ENCODE data around the gene APOBEC3H.
A peak's percentile ranks its signal among the peaks of the same experiment; 100 is the strongest.
"Not testable (repeated sequence)": the region's sequence is repeated elsewhere in the genome, so short reads cannot be mapped to it uniquely, and the experiment has no call there.

Gene APOBEC3H

DNA sequence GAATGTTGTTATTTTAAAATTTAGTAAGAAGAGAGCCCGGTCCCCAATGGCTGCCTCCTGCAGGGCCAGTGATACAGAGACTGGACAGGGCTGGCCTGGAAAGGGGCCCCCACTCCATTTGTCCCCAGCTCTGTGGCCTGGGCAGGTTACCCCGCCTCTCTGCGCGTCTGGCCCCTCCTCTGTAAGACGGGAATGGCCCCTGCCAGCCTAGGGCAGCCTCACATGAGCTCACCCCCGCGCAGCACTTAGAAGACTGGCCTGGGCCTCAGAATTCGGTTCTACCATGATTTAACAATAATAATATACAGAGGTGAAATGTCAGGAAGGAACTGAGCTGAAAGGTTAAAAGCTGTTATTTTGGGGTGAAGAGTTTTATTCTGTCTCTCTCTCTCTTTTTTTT, 18.7 kb upstream of the APOBEC3H start:
- Histone ChIP-seq H3K79me1 (ENCODE audit: low read length) (peaks cover 1% of the 10 kb centered on the region), H3K27ac (ENCODE audit: low read depth, low read length) (no peak overlapping the region), H2BK120ac (ENCODE audit: low read depth, low read length) (peak overlapping the region; percentile 47), H3K79me2 (ENCODE audit: control insufficient read depth, insufficient read depth, low read length) (no peaks in the 10 kb centered on the region), H2BK15ac (replicated peaks; ENCODE audit: low read depth) (peak overlapping the region; percentile 20), H2BK5ac (ENCODE audit: low read length) (no peak overlapping the region), H3K23ac (ENCODE audit: low read length) (no peak overlapping the region), H3K56ac (ENCODE audit: low read length) (peak overlapping the region; percentile 82), H3K4me1 (ENCODE audit: control insufficient read depth, low read depth, low read length) (no peaks in the 10 kb centered on the region), H3K18ac (ENCODE audit: low read length) (peak overlapping the region; percentile 75), H3K4me3 (ENCODE audit: low read length) (no peak overlapping the region), H3K4me2 (ENCODE audit: low read length) (no peak overlapping the region), H4K8ac (ENCODE audit: low read depth, low read length) (no peak overlapping the region), H2AK5ac (ENCODE audit: low read length) (no peak overlapping the region), H3K4ac (ENCODE audit: low read depth, low read length) (peak overlapping the region; percentile 88), H3K9ac (ENCODE audit: low read length) (peak overlapping the region; percentile 45), H3K36me3 (ENCODE audit: control insufficient read depth, insufficient read depth, low read length) (peaks cover 3% of the 10 kb centered on the region), H4K5ac (ENCODE audit: low read length) (no peak overlapping the region), H3K27me3 (ENCODE audit: insufficient read depth, low read length, poor library complexity) (no peaks in the 10 kb centered on the region)
- no peak for DNase-seq
- no CpG with 5 or more reads among the region's 8 CpGs for WGBS (ENCODE audit: extremely low coverage, insufficient coverage, low lambda C conversion rate)

GRCh38 chr22:39079054-39079637, 17.9 kb upstream of the APOBEC3H start:
- H3K9ac ChIP-seq (ENCODE audit: low read length); H3K79me2 ChIP-seq (ENCODE audit: control insufficient read depth, insufficient read depth, low read length); H3K18ac ChIP-seq (ENCODE audit: low read length); H3K36me3 ChIP-seq (ENCODE audit: control insufficient read depth, insufficient read depth, low read length); H3K79me1 ChIP-seq (ENCODE audit: low read length); H3K27me3 ChIP-seq (ENCODE audit: insufficient read depth, low read length, poor library complexity); H3K4me2 ChIP-seq (ENCODE audit: low read length); H3K27ac ChIP-seq (ENCODE audit: low read depth, low read length); DNase-seq; H3K4me3 ChIP-seq (ENCODE audit: low read length); H3K23ac ChIP-seq (ENCODE audit: low read length); H3K4me1 ChIP-seq (ENCODE audit: control insufficient read depth, low read depth, low read length); H3K4ac ChIP-seq (ENCODE audit: low read depth, low read length); H2BK5ac ChIP-seq (ENCODE audit: low read length); H3K56ac ChIP-seq (ENCODE audit: low read length); H2BK15ac ChIP-seq (replicated peaks; ENCODE audit: low read depth); H2BK120ac ChIP-seq (ENCODE audit: low read depth, low read length); H2AK5ac ChIP-seq (ENCODE audit: low read length); H4K8ac ChIP-seq (ENCODE audit: low read depth, low read length); H4K5ac ChIP-seq (ENCODE audit: low read length): not testable (repeated sequence)
- WGBS (ENCODE audit: extremely low coverage, insufficient coverage, low lambda C conversion rate): no CpG with 5 or more reads among the region's 24 CpGs

- no peak overlapping the region for H2BK15ac ChIP-seq (replicated peaks; ENCODE audit: low read depth)
Measured at GRCh38 chr22:39080052-39080762, 16.8 kb upstream of the APOBEC3H start.

DNA sequence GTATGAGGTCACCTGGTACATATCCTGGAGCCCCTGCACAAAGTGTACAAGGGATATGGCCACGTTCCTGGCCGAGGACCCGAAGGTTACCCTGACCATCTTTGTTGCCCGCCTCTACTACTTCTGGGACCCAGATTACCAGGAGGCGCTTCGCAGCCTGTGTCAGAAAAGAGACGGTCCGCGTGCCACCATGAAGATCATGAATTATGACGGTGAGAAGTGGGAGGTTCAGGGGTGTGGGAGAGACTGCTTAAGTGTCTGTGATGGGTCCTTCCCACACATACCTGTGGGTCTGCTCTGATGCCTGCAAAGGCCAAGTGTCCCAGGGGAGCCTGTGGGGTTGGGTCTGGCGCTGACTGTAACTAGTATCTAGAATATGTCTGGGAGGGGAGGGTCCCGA, 16.0 kb upstream of the APOBEC3H start:
- H3K79me2 ChIP-seq (ENCODE audit: control insufficient read depth, insufficient read depth, low read length): no peaks in the 10 kb centered on the region
- H3K27me3 ChIP-seq (ENCODE audit: insufficient read depth, low read length, poor library complexity): no peaks in the 10 kb centered on the region
- H3K9ac ChIP-seq (ENCODE audit: low read length): peak overlapping the region; percentile 13
- H2BK5ac ChIP-seq (ENCODE audit: low read length): no peak overlapping the region
- peaks cover 3% of the 10 kb centered on the region for H3K36me3 ChIP-seq (ENCODE audit: control insufficient read depth, insufficient read depth, low read length)
- H3K56ac ChIP-seq (ENCODE audit: low read length): no peak overlapping the region
- no peak overlapping the region for H2AK5ac ChIP-seq (ENCODE audit: low read length)
- H3K18ac ChIP-seq (ENCODE audit: low read length): no peak overlapping the region
- DNase-seq: no peak
- no peak overlapping the region for H2BK15ac ChIP-seq (replicated peaks; ENCODE audit: low read depth)
- no peak overlapping the region for H3K4me3 ChIP-seq (ENCODE audit: low read length)
- no peak overlapping the region for H3K23ac ChIP-seq (ENCODE audit: low read length)
- no peak overlapping the region for H4K5ac ChIP-seq (ENCODE audit: low read length)
- H3K4me1 ChIP-seq (ENCODE audit: control insufficient read depth, low read depth, low read length): no peaks in the 10 kb centered on the region
- H4K8ac ChIP-seq (ENCODE audit: low read depth, low read length): no peak overlapping the region
- no peak overlapping the region for H3K4ac ChIP-seq (ENCODE audit: low read depth, low read length)
- peaks cover 1% of the 10 kb centered on the region for H3K79me1 ChIP-seq (ENCODE audit: low read length)
- H2BK120ac ChIP-seq (ENCODE audit: low read depth, low read length): no peak overlapping the region
- H3K27ac ChIP-seq (ENCODE audit: low read depth, low read length): no peak overlapping the region
- no peak overlapping the region for H3K4me2 ChIP-seq (ENCODE audit: low read length)
- WGBS (ENCODE audit: extremely low coverage, insufficient coverage, low lambda C conversion rate): no CpG with 5 or more reads among the region's 12 CpGs

More at GRCh38 chr22:39080052-39080762, 16.8 kb upstream of the APOBEC3H start:
- H3K27ac ChIP-seq (ENCODE audit: low read depth, low read length): no peak overlapping the region
- H3K18ac ChIP-seq (ENCODE audit: low read length): no peak overlapping the region
- H4K5ac ChIP-seq (ENCODE audit: low read length): no peak overlapping the region
- no peak overlapping the region for H2BK120ac ChIP-seq (ENCODE audit: low read depth, low read length)
- H2BK5ac ChIP-seq (ENCODE audit: low read length): no peak overlapping the region
- H3K4me1 ChIP-seq (ENCODE audit: control insufficient read depth, low read depth, low read length): no peaks in the 10 kb centered on the region
- H3K9ac ChIP-seq (ENCODE audit: low read length): no peak overlapping the region
- no peaks in the 10 kb centered on the region for H3K27me3 ChIP-seq (ENCODE audit: insufficient read depth, low read length, poor library complexity)
- peaks cover 1% of the 10 kb centered on the region for H3K79me1 ChIP-seq (ENCODE audit: low read length)
- WGBS (ENCODE audit: extremely low coverage, insufficient coverage, low lambda C conversion rate): no CpG with 5 or more reads among the region's 9 CpGs
- H3K23ac ChIP-seq (ENCODE audit: low read length): no peak overlapping the region
- no peak overlapping the region for H4K8ac ChIP-seq (ENCODE audit: low read depth, low read length)
- H2AK5ac ChIP-seq (ENCODE audit: low read length): no peak overlapping the region
- DNase-seq: no peak
- no peak overlapping the region for H3K4ac ChIP-seq (ENCODE audit: low read depth, low read length)
- H3K79me2 ChIP-seq (ENCODE audit: control insufficient read depth, insufficient read depth, low read length): no peaks in the 10 kb centered on the region
- H3K4me2 ChIP-seq (ENCODE audit: low read length): no peak overlapping the region
- H3K56ac ChIP-seq (ENCODE audit: low read length): peak overlapping the region; percentile 60
- H3K4me3 ChIP-seq (ENCODE audit: low read length): no peak overlapping the region
- peaks cover 3% of the 10 kb centered on the region for H3K36me3 ChIP-seq (ENCODE audit: control insufficient read depth, insufficient read depth, low read length)

- Histone ChIP-seq H2BK120ac (ENCODE audit: low read depth, low read length) (no peak overlapping the region), H3K79me2 (ENCODE audit: control insufficient read depth, insufficient read depth, low read length) (no peaks in the 10 kb centered on the region), H3K9ac (ENCODE audit: low read length) (no peak overlapping the region), H3K36me3 (ENCODE audit: control insufficient read depth, insufficient read depth, low read length) (peaks cover 3% of the 10 kb centered on the region), H3K4ac (ENCODE audit: low read depth, low read length) (no peak overlapping the region), H3K18ac (ENCODE audit: low read length) (no peak overlapping the region), H2AK5ac (ENCODE audit: low read length) (no peak overlapping the region), H3K27ac (ENCODE audit: low read depth, low read length) (no peak overlapping the region), H3K27me3 (ENCODE audit: insufficient read depth, low read length, poor library complexity) (no peaks in the 10 kb centered on the region), H3K56ac (ENCODE audit: low read length) (no peak overlapping the region), H3K4me1 (ENCODE audit: control insufficient read depth, low read depth, low read length) (no peaks in the 10 kb centered on the region), H4K8ac (ENCODE audit: low read depth, low read length) (no peak overlapping the region), H3K4me3 (ENCODE audit: low read length) (no peak overlapping the region), H3K23ac (ENCODE audit: low read length) (no peak overlapping the region), H2BK15ac (replicated peaks; ENCODE audit: low read depth) (no peak overlapping the region), H2BK5ac (ENCODE audit: low read length) (no peak overlapping the region), H4K5ac (ENCODE audit: low read length) (no peak overlapping the region), H3K79me1 (ENCODE audit: low read length) (peaks cover 1% of the 10 kb centered on the region), H3K4me2 (ENCODE audit: low read length) (no peak overlapping the region)
- no peak for DNase-seq
- WGBS (ENCODE audit: extremely low coverage, insufficient coverage, low lambda C conversion rate): no CpG with 5 or more reads among the region's 8 CpGs
Measured at GRCh38 chr22:39081598-39081997, 15.4 kb upstream of the APOBEC3H start.

Measured in mesendoderm (in vitro differentiated cells).